Measurements from ENCODE around the gene SEMA3D.

The SEMA3D gene

GRCh38 chr7:85090143-85090542 lies 96.7 kb downstream of the SEMA3D start:
- no peaks in the 10 kb centered on the region for H3K4me1 Mint-ChIP-seq
- ATAC-seq (replicated peaks; ENCODE audit: extremely low read depth, poor library complexity, severe bottlenecking) (no peak), DNase-seq (ENCODE audit: low spot score in 2 of 2) (no peak)
- H3K27me3 Mint-ChIP-seq = no peaks in the 10 kb centered on the region
- H3K27ac Mint-ChIP-seq (ENCODE audit: low read depth) = no peak overlapping the region
- no peak overlapping the region for H3K4me3 Mint-ChIP-seq
- H3K36me3 Mint-ChIP-seq (ENCODE audit: insufficient read depth) = no peaks in the 10 kb centered on the region
- peaks cover 30% of the 10 kb centered on the region for H3K9me3 Mint-ChIP-seq

- Mint-ChIP-seq H3K27ac (ENCODE audit: low read depth) (no peak overlapping the region), H3K27me3 (no peaks in the 10 kb centered on the region), H3K9me3 (no peaks in the 10 kb centered on the region), H3K4me1 (no peaks in the 10 kb centered on the region), H3K36me3 (ENCODE audit: insufficient read depth) (no peaks in the 10 kb centered on the region), H3K4me3 (no peak overlapping the region)
- ATAC-seq (replicated peaks; ENCODE audit: extremely low read depth, poor library complexity, severe bottlenecking) (no peak), DNase-seq (ENCODE audit: low spot score in 2 of 2) (no peak)
Observed at GRCh38 chr7:85081846-85082245, 105.0 kb downstream of the SEMA3D start.

- ATAC-seq (replicated peaks; ENCODE audit: extremely low read depth, poor library complexity, severe bottlenecking) (no peak), DNase-seq (ENCODE audit: low spot score in 2 of 2) (no peak)
- Mint-ChIP-seq H3K4me3 (no peak overlapping the region), H3K27me3 (no peaks in the 10 kb centered on the region), H3K36me3 (ENCODE audit: insufficient read depth) (no peaks in the 10 kb centered on the region), H3K4me1 (no peaks in the 10 kb centered on the region), H3K9me3 (no peaks in the 10 kb centered on the region), H3K27ac (ENCODE audit: low read depth) (no peak overlapping the region)
Observed at GRCh38 chr7:85081392-85081791, 105.5 kb downstream of the SEMA3D start.

- Mint-ChIP-seq H3K27ac (ENCODE audit: low read depth) (no peak overlapping the region), H3K4me3 (no peak overlapping the region), H3K4me1 (no peaks in the 10 kb centered on the region), H3K36me3 (ENCODE audit: insufficient read depth) (no peaks in the 10 kb centered on the region), H3K27me3 (no peaks in the 10 kb centered on the region), H3K9me3 (no peaks in the 10 kb centered on the region)
- DNase-seq (ENCODE audit: low spot score in 2 of 2) = no peak
- ATAC-seq (replicated peaks; ENCODE audit: extremely low read depth, poor library complexity, severe bottlenecking) = no peak
Observed at GRCh38 chr7:85079434-85079833, 107.4 kb downstream of the SEMA3D start.

- Mint-ChIP-seq H3K4me1 (no peaks in the 10 kb centered on the region), H3K9me3 (no peaks in the 10 kb centered on the region), H3K27ac (ENCODE audit: low read depth) (no peak overlapping the region), H3K4me3 (no peak overlapping the region), H3K27me3 (no peaks in the 10 kb centered on the region), H3K36me3 (ENCODE audit: insufficient read depth) (no peaks in the 10 kb centered on the region)
- ATAC-seq (replicated peaks; ENCODE audit: extremely low read depth, poor library complexity, severe bottlenecking) (no peak), DNase-seq (ENCODE audit: low spot score in 2 of 2) (no peak)
Observed at GRCh38 chr7:85078181-85078580, 108.7 kb downstream of the SEMA3D start.

- H3K9me3 Mint-ChIP-seq = no peaks in the 10 kb centered on the region
- no peaks in the 10 kb centered on the region for H3K27me3 Mint-ChIP-seq
Observed at GRCh38 chr7:85075864-85076263, 111.0 kb downstream of the SEMA3D start.

GRCh38 chr7:85074992-85075391 lies 111.9 kb downstream of the SEMA3D start:
- no peak for ATAC-seq (replicated peaks; ENCODE audit: extremely low read depth, poor library complexity, severe bottlenecking)
- no peak overlapping the region for H3K4me3 Mint-ChIP-seq

More at GRCh38 chr7:85075864-85076263, 111.0 kb downstream of the SEMA3D start:
- H3K4me3 Mint-ChIP-seq = no peak overlapping the region
- H3K36me3 Mint-ChIP-seq (ENCODE audit: insufficient read depth) = peaks cover 2% of the 10 kb centered on the region
- no peak for DNase-seq (ENCODE audit: low spot score in 2 of 2)
- no peak overlapping the region for H3K27ac Mint-ChIP-seq (ENCODE audit: low read depth)
- no peaks in the 10 kb centered on the region for H3K4me1 Mint-ChIP-seq
- no peak for ATAC-seq (replicated peaks; ENCODE audit: extremely low read depth, poor library complexity, severe bottlenecking)

GRCh38 chr7:85074016-85074415 lies 112.8 kb downstream of the SEMA3D start:
- H3K4me3 Mint-ChIP-seq = no peak overlapping the region
- DNase-seq (ENCODE audit: low spot score in 2 of 2) (no peak), ATAC-seq (replicated peaks; ENCODE audit: extremely low read depth, poor library complexity, severe bottlenecking) (no peak)
- peaks cover 5% of the 10 kb centered on the region for H3K9me3 Mint-ChIP-seq
- H3K36me3 Mint-ChIP-seq (ENCODE audit: insufficient read depth) = peaks cover 2% of the 10 kb centered on the region
- H3K27ac Mint-ChIP-seq (ENCODE audit: low read depth) = no peak overlapping the region
- H3K4me1 Mint-ChIP-seq = no peaks in the 10 kb centered on the region
- no peaks in the 10 kb centered on the region for H3K27me3 Mint-ChIP-seq

More at GRCh38 chr7:85074992-85075391, 111.9 kb downstream of the SEMA3D start:
- Mint-ChIP-seq H3K9me3 (peaks cover 5% of the 10 kb centered on the region), H3K4me1 (no peaks in the 10 kb centered on the region), H3K27ac (ENCODE audit: low read depth) (no peak overlapping the region), H3K36me3 (ENCODE audit: insufficient read depth) (peaks cover 2% of the 10 kb centered on the region), H3K27me3 (no peaks in the 10 kb centered on the region)
- no peak for DNase-seq (ENCODE audit: low spot score in 2 of 2)

GRCh38 chr7:85070967-85071628 lies 115.8 kb downstream of the SEMA3D start:
- Mint-ChIP-seq H3K9me3 (peaks cover 9% of the 10 kb centered on the region), H3K4me1 (no peaks in the 10 kb centered on the region), H3K36me3 (ENCODE audit: insufficient read depth) (peaks cover 2% of the 10 kb centered on the region), H3K27ac (ENCODE audit: low read depth) (no peak overlapping the region), H3K4me3 (no peak overlapping the region), H3K27me3 (no peaks in the 10 kb centered on the region)
- ATAC-seq (replicated peaks; ENCODE audit: extremely low read depth, poor library complexity, severe bottlenecking) (no peak), DNase-seq (ENCODE audit: low spot score in 2 of 2) (no peak)

GRCh38 chr7:85068799-85069198 lies 118.1 kb downstream of the SEMA3D start:
- H3K4me1 Mint-ChIP-seq = no peaks in the 10 kb centered on the region
- H3K9me3 Mint-ChIP-seq = peaks cover 9% of the 10 kb centered on the region
- H3K27ac Mint-ChIP-seq (ENCODE audit: low read depth) = no peak overlapping the region
- H3K4me3 Mint-ChIP-seq = no peak overlapping the region
- H3K27me3 Mint-ChIP-seq = no peaks in the 10 kb centered on the region
- H3K36me3 Mint-ChIP-seq (ENCODE audit: insufficient read depth) = peaks cover 2% of the 10 kb centered on the region
- DNase-seq (ENCODE audit: low spot score in 2 of 2) (no peak), ATAC-seq (replicated peaks; ENCODE audit: extremely low read depth, poor library complexity, severe bottlenecking) (no peak)

- Mint-ChIP-seq H3K27ac (ENCODE audit: low read depth) (no peak overlapping the region), H3K27me3 (no peaks in the 10 kb centered on the region), H3K4me3 (no peak overlapping the region), H3K9me3 (peaks cover 11% of the 10 kb centered on the region), H3K36me3 (ENCODE audit: insufficient read depth) (no peaks in the 10 kb centered on the region), H3K4me1 (no peaks in the 10 kb centered on the region)
- DNase-seq (ENCODE audit: low spot score in 2 of 2) = no peak
- no peak for ATAC-seq (replicated peaks; ENCODE audit: extremely low read depth, poor library complexity, severe bottlenecking)
Observed at GRCh38 chr7:85067371-85067770, 119.5 kb downstream of the SEMA3D start.

GRCh38 chr7:85065888-85066485 lies 120.9 kb downstream of the SEMA3D start:
- Mint-ChIP-seq H3K36me3 (ENCODE audit: insufficient read depth) (no peaks in the 10 kb centered on the region), H3K27me3 (no peaks in the 10 kb centered on the region), H3K4me3 (no peak overlapping the region), H3K4me1 (no peaks in the 10 kb centered on the region), H3K27ac (ENCODE audit: low read depth) (no peak overlapping the region), H3K9me3 (peaks cover 23% of the 10 kb centered on the region)
- no peak for ATAC-seq (replicated peaks; ENCODE audit: extremely low read depth, poor library complexity, severe bottlenecking)
- DNase-seq (ENCODE audit: low spot score in 2 of 2) = no peak

GRCh38 chr7:85065306-85065705 lies 121.5 kb downstream of the SEMA3D start:
- Mint-ChIP-seq H3K27me3 (no peaks in the 10 kb centered on the region), H3K27ac (ENCODE audit: low read depth) (no peak overlapping the region), H3K4me3 (no peak overlapping the region), H3K36me3 (ENCODE audit: insufficient read depth) (no peaks in the 10 kb centered on the region), H3K4me1 (no peaks in the 10 kb centered on the region), H3K9me3 (peaks cover 20% of the 10 kb centered on the region)
- DNase-seq (ENCODE audit: low spot score in 2 of 2) = no peak
- ATAC-seq (replicated peaks; ENCODE audit: extremely low read depth, poor library complexity, severe bottlenecking) = no peak
